A673 (cell line): ENCODE data around the gene C1orf21. TPM values are rescaled to one million over a fixed set of nuclear protein-coding genes. Genes with fewer than 3 reads are reported as not detected.
"Not testable (repeated sequence)": the region's sequence is repeated elsewhere in the genome, so short reads cannot be mapped to it uniquely, and the experiment has no call there.

Experiments
- Bru-seq: library from RNA; stranded (reverse); fragments of 400-500 nt; gene quantifications from one replicate; lab custom pipeline; 2021; lab: Mats Ljungman, UMichigan
- BruChase-seq, 2 experiments: library from RNA; stranded (reverse); fragments of 400-500 nt; gene quantifications; one replicate each; lab custom pipeline; 2021; lab: Mats Ljungman, UMichigan
- BruUV-seq: library from RNA; stranded (reverse); fragments of 400-500 nt; replicated peaks from 2 replicates; lab custom pipeline; 2021; lab: Mats Ljungman, UMichigan
- CTCF ChIA-PET: fragments of 300-600 bp; sonication (Branson Sonifier 250); formaldehyde crosslinking; loops from one replicate; lab custom pipeline; 2022; ENCODE audit warnings: antibody characterized with exemption; lab: Charles Lee
- POLR2A ChIA-PET: fragments of 300-600 bp; sonication (Branson Sonifier 250); formaldehyde crosslinking; loops from one replicate; lab custom pipeline; 2022; ENCODE audit warnings: antibody characterized with exemption; ENCODE audit not compliant: low non-redundant PET; lab: Charles Lee
- DNase-seq: peaks from one replicate; pipeline ENCODE4 v3.0.0-alpha.2; 2015; ENCODE audit warnings: low spot score
- H3K27ac ChIP-seq: fragments of 200-600 bp; sonication (generic); 2 replicates; pipeline ENCODE4 v1.5.1; 2016; ENCODE audit warnings: mixed run types, low read depth, mild to moderate bottlenecking, mixed read lengths, antibody characterized with exemption, low read length; ENCODE audit not compliant: poor library complexity, severe bottlenecking
- H3K27me3 ChIP-seq: fragments of 200-600 bp; sonication (generic); replicated peaks from 2 replicates; pipeline ENCODE4 v1.6.1; 2017; ENCODE audit warnings: mixed run types, low read depth, mild to moderate bottlenecking, mixed read lengths, antibody characterized with exemption, low read length; ENCODE audit not compliant: insufficient read depth, poor library complexity
- H3K36me3 ChIP-seq: fragments of 200-600 bp; sonication (generic); 2 replicates; pipeline ENCODE4 v1.6.1; 2016; ENCODE audit warnings: mixed run types, mild to moderate bottlenecking, mixed read lengths, antibody characterized with exemption, low read length; ENCODE audit not compliant: insufficient read depth, poor library complexity, severe bottlenecking
- H3K4me1 ChIP-seq: fragments of 200-600 bp; sonication (generic); 2 replicates; pipeline ENCODE4 v1.6.1; 2017; ENCODE audit warnings: mixed run types, mild to moderate bottlenecking, mixed read lengths, antibody characterized with exemption, low read length; ENCODE audit not compliant: insufficient read depth, poor library complexity, severe bottlenecking
- H3K4me3 ChIP-seq: fragments of 200-600 bp; sonication (generic); 2 replicates; pipeline ENCODE4 v1.5.1; 2016; ENCODE audit warnings: low read depth, mixed run types, mild to moderate bottlenecking, mixed read lengths, low read length; ENCODE audit not compliant: poor library complexity, severe bottlenecking
- H3K9me3 ChIP-seq: fragments of 200-600 bp; sonication (generic); 2 replicates; pipeline ENCODE4 v1.6.1; 2016; ENCODE audit warnings: mixed run types, low read depth, mild to moderate bottlenecking, mixed read lengths, antibody characterized with exemption, low read length; ENCODE audit not compliant: poor library complexity, severe bottlenecking
- EZH2 ChIP-seq: fragments of 200-600 bp; sonication (generic); IDR thresholded peaks from 2 replicates; pipeline ENCODE4 v1.6.1; 2017; ENCODE audit warnings: borderline replicate concordance, low read depth, mild to moderate bottlenecking, mixed read lengths, antibody characterized with exemption, low read length; ENCODE audit not compliant: poor library complexity, severe bottlenecking
- intact Hi-C: fragments of 100-400 bp; cut with micrococcal nuclease; formaldehyde crosslinking; loops from one replicate; pipeline ENCODE4 v1.10.0; 2022; ENCODE audit not compliant: unreplicated experiment
- long read RNA-seq: library from polyadenylated mRNA; stranded (forward); transcript quantifications from one replicate; pipeline ENCODE4 v2.0.0, GENCODE V29; 2022
- total RNA-seq: library from RNA; stranded (reverse); gene quantifications from 2 replicates; pipeline ENCODE4 v1.2.3, GENCODE V29; 2021
- TF ChIP-seq, protein P1 (sequence below): fragments of 300-800, 200-600 bp; sonication (generic); conservative IDR thresholded peaks from 2 replicates; pipeline ENCODE4 v1.5.1; 2017; ENCODE audit warnings: low read depth, mild to moderate bottlenecking, antibody characterized with exemption, low read length, moderate library complexity, mixed read lengths

The C1orf21 gene, protein sequence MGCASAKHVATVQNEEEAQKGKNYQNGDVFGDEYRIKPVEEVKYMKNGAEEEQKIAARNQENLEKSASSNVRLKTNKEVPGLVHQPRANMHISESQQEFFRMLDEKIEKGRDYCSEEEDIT
- total RNA-seq = 31.3 and 34.3 TPM in 2 replicates
- Bru-seq, nascent RNA = percentile 79 among the genes with signal in this experiment
- BruChase-seq, experiment 1, labeled RNA remaining after a 2-hour chase = percentile 67 among the genes with signal in this experiment
- percentile 63 among the genes with signal in this experiment for BruChase-seq, experiment 2, labeled RNA remaining after a 6-hour chase
- long read RNA-seq, full-length matches to known transcripts = 38 of 41 reads
- long read RNA-seq, partial matches to known transcripts = 0 of 41 reads
- long read RNA-seq, other reads (novel, unspliced or antisense) = 3 of 41 reads

DNA sequence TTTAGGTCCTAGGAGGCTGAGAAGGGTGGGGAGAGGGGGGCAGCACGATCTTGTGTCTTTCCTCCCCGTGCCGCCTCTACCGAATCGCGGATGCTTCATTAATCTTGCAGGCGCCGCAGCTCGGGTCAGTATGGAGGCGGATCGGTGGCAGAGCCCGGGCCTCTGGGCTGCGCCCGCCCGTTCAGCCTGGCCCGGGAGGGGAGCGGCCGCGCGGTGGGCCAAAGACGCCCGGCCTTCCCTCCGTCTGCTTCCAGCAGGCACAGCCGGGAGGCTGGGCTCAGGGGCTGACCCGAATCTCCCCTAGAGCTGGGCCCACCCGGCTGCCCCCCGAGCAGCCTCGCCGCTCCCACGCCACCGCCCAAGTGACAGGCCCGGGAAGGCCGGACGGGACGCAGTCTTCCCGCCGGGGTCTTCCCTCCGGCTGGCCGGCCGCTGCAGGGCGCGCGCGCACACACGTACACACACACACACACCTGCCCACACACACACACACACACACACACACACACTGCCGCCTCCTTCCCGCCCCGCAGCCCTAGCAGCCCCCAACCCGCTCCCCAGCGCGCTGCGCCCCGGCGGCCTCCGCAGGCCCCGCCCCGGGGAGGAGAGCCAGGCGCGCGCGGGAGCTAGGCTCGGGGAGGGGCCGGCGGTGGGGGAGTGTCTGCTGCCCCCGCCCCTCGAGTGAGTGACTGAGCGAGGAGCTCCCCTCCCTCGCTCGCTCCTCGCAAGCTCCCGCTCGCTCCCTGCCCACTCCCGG lies at the start of gene C1orf21:
Gene C1orf21 (plus strand): TSS at position 718 of the 757 bp plus-strand sequence. CDS start 90,481 bp downstream, outside the sequence.
- Histone ChIP-seq H3K4me1 (peaks cover 25% of the 10 kb centered on the region), H3K27me3 (no peaks in the 10 kb centered on the region), H3K9me3 (no peaks in the 10 kb centered on the region), H3K4me3 (peak within 1 kb of the TSS; percentile 95), H3K36me3 (no peaks in the 10 kb centered on the region), H3K27ac (peak within 1 kb of the TSS; percentile 79)
- BruUV-seq = TSS peak; percentile 87
- CTCF ChIA-PET = interaction anchor here (0.6 to 1.2 kb wide), 2 partner anchors 277 to 628 kb away, joined by 5 to 12 read pairs; no protein-coding TSS in a partner anchor
- no peak for TF ChIP-seq EZH2
- TF ChIP-seq, protein P1, sequence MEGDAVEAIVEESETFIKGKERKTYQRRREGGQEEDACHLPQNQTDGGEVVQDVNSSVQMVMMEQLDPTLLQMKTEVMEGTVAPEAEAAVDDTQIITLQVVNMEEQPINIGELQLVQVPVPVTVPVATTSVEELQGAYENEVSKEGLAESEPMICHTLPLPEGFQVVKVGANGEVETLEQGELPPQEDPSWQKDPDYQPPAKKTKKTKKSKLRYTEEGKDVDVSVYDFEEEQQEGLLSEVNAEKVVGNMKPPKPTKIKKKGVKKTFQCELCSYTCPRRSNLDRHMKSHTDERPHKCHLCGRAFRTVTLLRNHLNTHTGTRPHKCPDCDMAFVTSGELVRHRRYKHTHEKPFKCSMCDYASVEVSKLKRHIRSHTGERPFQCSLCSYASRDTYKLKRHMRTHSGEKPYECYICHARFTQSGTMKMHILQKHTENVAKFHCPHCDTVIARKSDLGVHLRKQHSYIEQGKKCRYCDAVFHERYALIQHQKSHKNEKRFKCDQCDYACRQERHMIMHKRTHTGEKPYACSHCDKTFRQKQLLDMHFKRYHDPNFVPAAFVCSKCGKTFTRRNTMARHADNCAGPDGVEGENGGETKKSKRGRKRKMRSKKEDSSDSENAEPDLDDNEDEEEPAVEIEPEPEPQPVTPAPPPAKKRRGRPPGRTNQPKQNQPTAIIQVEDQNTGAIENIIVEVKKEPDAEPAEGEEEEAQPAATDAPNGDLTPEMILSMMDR = no peak
- peak; percentile 96 for DNase-seq
- intact Hi-C loops = loop anchor here (1.0 to 10.0 kb wide), 3 partner anchors 173 to 278 kb away; no protein-coding TSS in a partner anchor
- POLR2A ChIA-PET = interaction anchor here (0.6 to 0.7 kb wide), 5 partner anchors 35 to 1420 kb away, joined by 3 to 9 read pairs (median 8); no protein-coding TSS in a partner anchor

DNA sequence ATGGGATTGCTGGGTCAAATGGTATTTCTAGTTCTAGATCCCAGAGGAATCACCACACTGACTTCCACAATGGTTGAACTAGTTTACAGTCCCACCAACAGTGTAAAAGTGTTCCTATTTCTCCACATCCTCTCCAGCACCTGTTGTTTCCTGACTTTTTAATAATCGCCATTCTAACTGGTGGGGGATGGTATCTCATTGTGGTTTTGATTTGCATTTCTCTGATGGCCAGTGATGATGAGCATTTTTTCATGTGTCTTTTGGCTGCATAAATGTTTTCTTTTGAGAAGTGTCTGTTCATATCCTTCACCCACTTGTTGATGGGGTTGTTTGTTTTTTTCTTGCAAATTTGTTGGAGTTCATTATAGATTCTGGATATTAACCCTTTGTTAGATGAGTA lies 49.0 kb upstream of the C1orf21 start:
- H3K4me3 ChIP-seq, H3K27me3 ChIP-seq, intact Hi-C loops, H3K4me1 ChIP-seq, H3K36me3 ChIP-seq, POLR2A ChIA-PET, DNase-seq, H3K27ac ChIP-seq, H3K9me3 ChIP-seq, BruUV-seq, CTCF ChIA-PET: not testable (repeated sequence)

DNA sequence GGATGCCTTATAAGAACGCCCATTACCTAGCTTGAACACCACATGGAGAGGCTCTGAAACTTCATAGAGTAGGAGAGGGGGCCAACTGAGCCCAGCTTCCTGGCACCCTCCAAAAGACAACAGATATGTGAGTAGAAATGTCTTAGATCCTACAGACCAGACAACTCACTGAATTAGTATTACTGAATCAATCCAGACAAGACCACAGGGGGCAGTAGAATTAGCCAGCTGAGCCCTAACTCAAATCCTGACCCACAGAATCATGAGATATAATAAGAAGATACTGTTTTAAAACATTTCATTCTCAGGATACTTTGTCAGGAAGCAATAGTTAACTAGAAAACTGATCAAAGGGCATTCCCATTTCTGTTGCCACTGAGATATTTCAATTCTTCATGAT lies 45.8 kb upstream of the C1orf21 start:
- TF ChIP-seq, protein P1 = peak; percentile 41
- TF ChIP-seq EZH2 = no peak
- intact Hi-C loops = no loop called here
- Histone ChIP-seq H3K4me1 (peaks cover 5% of the 10 kb centered on the region), H3K36me3 (no peaks in the 10 kb centered on the region), H3K27me3 (no peaks in the 10 kb centered on the region), H3K4me3 (no peak overlapping the region), H3K9me3 (peaks cover 4% of the 10 kb centered on the region), H3K27ac (no peak overlapping the region)
- CTCF ChIA-PET = no interaction called here
- POLR2A ChIA-PET = no interaction called here
- no TSS peak for BruUV-seq
- DNase-seq = no peak
